ENCODE results near the gene CCDC80.

- TF ChIP-seq CTCF (IDR thresholded peaks at IDR 0.05; ENCODE audit: insufficient read depth, low read length): no peak
- TF ChIP-seq GABPA (IDR thresholded peaks at IDR 0.05; ENCODE audit: low read depth): no peak
- no peak for TF ChIP-seq POLR2AphosphoS5 (IDR thresholded peaks at IDR 0.05; ENCODE audit: low read depth)
- no peak for TF ChIP-seq SPI1 (IDR thresholded peaks at IDR 0.05; ENCODE audit: borderline replicate concordance, low read depth)
Observed at GRCh38 chr3:112634786-112635541, 6.0 kb downstream of the CCDC80 start.

Data from HL-60 (cell line).